Cortex of kidney (tissue), 1 donor: ENCODE measurements around the gene DNAJC5G.
"Not testable (repeated sequence)": the region's sequence is repeated elsewhere in the genome, so short reads cannot be mapped to it uniquely, and the experiment has no call there.

Source experiments
- DNase-seq: peaks from one replicate; lab custom pipeline; 2025; lab: John Stamatoyannopoulos, UW

The DNAJC5G gene

DNA sequence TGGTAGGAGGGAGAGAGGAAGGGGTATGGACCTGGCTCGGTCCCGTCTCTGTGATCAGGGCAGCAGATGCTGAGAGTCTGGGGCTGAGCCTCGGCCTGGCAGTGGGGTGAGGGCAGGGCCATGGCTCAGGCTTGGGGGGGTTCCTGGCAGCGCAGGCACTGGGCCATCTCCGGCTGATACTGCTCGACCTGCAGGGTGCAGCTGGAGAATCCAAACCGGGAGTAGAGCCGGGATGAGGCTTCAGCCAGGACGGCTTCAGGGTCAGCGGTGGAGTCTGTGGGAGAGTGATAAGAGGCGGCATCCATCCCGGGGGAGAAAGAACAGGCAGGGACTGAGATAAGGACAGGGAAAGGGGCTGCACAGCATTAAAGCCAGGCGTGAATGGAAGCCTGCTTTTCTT, 20.0 kb upstream of the DNAJC5G start:
- DNase-seq: no peak

DNA sequence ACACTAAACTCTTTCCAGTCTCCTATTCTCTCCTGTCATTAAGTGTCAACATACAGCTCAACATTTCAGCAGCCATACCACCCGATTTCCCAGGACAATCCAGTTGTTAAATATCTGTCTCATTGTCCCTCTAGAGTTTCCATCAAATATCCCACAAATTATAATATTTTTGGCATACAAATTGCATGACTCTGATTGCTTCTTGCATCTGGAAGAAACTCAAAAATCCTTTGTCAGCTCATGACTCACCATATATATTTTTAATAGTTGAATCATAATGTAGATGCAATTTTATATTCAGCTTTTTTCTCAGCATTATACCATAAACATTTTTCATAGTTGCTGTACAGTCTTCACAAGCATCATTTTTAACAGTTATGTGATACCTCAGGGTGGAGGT, 19.6 kb upstream of the DNAJC5G start:
- no peak for DNase-seq

DNA sequence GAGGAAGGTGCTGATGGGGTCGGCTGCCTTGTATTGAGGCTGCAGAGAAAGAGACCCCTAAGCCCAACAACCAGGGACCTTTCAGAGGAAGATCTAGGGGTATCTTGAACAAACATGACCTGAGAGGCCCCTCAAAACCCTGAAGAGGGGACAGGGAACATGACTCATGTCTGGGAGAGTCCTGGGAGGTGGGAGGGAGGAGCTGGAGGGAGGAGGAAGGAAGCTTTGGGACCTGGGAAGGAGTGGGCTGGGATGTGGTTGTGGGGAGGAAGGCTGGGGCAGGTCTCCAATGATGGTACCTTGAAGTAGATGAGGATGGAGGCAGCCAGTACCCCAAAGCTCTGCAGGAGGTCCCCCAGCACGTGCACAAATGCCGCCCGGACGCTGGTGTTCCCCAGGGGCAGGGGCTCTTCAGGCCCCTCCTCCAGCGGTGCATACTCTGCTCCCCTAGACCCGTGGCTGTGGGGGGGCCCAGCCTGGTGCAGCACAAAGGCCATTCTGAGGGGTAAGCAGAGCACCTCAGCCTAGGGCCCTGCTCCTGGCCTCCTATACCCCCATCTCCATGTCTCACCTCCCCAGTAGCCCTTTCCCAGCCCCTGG, 18.3 kb upstream of the DNAJC5G start:
- DNase-seq: no peak

DNA sequence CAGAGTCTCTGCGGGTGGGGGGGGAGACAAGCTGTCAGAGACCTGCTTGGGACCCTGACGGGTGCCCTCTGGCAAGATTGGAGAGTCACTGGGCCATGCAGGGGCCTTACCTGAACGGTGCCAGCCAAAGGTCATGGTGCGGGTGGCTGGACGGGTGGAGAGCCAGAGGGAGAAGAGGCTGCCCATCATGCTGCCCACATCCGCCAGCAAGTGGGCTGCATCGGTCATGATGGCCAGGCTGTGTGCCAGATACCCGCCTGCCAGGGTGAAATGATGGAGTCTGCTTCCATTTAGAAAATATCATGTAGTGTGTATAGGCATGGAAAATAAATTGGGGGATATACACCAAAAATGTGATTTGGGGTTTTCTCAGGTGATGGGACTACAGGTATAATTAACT, 17.2 kb upstream of the DNAJC5G start:
- no peak for DNase-seq

DNA sequence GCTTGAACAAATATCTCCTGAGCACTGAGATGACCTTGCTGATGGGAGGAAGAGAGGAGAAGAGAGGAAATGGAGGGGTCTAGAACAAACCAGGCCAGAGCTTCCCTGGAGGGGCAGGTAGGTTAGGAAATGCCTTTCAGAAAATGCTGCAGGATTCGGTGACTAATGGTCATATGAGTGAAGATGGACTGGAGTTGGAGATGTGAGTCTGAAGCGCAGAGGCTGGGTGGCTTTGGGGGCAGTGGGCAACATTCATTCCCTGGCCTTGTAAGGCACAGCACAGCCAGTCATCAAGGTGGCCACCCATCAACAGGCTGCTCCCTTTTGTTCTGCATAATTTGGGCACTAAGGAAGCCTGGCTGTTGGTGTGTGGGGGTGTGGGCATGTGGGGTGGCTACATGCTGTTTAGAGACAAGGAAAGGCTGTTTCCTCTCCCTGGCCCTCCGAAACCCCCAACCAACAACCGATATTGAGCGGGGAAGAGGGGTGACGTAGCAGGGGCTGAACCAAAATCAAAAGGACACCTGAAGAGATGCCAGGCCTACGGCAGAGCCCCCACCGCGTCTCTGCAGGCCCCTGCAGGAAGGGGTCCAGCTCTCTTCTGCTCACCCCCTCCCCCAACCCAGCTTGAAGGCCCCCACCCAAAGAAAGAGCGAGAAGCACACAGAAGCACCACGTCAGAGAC, 13.8 kb upstream of the DNAJC5G start:
- DNase-seq: no peak

DNA sequence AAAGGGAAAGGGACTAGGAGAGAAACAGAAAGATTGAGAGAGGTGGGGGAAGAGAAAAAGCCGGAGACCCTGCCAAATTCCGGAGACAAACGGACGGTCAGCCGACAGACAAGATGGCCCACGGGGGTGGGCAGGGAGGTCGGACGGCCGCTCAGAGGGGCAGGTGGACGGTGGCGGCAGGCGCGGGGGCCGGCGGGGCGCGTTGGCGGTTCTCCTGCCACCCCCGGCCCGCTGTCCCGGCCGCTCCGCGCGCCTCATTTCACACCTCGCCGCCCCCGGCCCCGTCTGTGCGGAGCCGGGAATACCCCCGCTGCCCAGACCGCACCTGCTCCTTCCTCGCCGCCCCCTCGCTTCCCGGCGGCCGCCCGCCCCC, 13.3 kb upstream of the DNAJC5G start:
- DNase-seq: no peak

DNA sequence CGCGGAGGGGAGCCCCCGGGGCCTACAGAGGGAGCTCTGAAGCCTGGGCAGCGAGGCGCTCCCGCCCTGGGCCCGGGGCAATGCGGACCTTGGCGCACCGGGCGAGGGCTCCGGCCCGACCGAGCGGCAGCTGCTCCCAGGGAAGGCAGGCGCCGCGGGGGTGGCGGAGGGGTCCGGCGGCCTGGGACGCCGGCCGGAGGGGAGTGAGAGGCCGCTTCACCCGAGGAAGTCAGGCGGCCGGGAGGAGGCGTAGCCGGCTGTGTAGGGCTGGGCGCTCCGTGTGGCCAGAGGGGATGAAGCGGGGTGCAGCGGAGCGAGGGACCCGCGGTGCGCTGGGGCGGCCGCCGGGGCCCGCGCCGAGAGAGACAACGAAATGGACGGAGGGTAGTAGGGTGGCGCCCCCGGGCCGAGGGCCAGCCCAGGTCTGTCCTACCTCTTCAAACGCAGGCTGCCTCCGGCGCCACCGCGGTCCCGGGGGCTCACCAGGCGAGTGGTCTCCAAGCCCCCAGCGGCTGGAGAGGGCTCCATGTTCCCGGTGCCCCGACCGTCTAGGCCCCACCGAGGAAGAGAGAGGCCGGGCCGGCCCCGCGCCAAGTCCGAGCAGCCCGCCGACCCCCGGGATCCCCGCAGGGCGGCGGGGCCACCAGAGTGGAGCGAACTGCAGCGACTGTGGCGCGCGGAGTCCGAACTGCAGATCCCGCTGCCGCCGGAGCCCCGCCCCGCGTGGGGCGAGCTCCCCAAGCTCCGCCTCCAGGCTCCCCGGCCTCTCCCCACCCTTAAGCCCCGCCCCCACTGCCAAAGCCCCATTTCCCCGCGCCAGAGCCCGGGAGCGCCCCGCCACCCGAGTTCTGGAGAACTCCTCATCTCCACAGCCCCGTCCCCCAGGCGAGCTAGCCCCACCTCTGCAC, 12.6 kb upstream of the DNAJC5G start, which contains the start of gene SLC30A3:
Gene SLC30A3 (minus strand): TSS at position 669 of the 908 bp plus-strand sequence. CDS start 141 bp downstream, at position 528.
- no peak for DNase-seq

DNA sequence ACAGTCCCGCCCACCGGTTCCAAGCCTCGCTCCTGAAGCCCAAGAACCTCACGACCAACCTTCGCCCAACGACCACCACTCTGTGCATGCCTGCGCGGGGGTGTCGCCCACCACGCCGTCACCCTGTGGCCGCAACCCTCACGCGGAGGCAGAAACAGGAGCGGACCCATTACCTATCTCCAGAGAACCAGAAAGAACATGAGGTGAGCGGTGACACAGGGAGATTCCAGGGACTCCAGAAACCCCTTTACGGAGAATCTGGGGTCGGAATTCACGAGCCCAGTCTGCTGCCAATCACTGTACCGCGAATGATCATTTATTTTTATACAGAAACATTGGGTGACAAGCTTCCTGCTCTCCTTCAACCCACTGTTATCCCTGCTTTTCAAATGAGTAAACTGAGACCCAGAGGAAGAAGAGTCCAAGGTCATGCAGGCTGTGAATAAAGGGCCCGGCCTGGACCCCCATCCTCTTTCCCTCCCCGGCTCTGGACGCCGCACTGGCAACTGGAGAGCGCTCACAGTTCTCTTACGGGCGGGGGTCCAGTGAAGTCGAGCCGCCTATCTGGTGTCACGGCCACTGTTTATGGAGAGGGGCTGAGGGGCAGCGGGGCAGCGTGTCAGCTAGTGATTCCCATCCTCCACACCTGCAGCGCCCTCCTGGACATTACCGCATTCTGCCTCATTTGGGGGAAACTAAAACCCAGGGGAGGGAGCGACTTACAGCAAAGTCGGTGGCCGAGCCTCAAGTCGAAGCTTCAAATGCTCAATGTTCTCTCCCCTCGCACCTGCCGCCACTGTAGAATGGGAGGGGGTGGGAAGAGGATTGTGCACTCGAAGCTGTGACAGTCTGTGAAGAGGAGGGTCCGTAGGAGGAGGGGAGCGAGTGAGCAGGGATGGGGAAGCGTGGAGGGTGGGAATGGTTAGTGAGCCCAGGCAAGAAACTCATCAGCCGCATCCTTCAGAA, 11.7 kb upstream of the DNAJC5G start:
- DNase-seq: no peak

DNA sequence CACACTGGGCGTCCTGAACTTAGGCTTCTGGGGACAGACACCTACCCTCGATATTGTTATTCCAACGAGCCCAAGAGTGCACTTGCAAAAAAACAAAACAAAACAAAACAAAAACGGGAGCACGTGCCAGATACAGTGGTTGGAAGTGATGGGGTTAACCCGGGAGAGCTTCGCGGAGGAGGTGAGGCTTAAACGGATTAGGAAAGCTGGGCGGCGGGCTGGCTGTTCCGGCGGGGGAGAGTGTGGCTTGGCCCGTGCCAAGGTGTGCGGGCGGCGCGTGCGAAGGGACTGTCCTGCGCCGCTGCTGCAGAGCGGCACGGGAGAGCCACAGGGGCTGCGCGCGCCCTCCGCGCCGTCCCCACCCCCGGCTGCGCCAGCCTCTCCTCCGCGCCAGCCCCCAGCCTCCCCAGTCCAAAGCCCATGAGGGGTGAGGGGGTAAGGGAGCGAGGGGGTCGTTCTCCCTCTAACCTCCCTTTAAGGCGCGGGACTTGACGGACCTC, 10.9 kb upstream of the DNAJC5G start:
- no peak for DNase-seq

DNA sequence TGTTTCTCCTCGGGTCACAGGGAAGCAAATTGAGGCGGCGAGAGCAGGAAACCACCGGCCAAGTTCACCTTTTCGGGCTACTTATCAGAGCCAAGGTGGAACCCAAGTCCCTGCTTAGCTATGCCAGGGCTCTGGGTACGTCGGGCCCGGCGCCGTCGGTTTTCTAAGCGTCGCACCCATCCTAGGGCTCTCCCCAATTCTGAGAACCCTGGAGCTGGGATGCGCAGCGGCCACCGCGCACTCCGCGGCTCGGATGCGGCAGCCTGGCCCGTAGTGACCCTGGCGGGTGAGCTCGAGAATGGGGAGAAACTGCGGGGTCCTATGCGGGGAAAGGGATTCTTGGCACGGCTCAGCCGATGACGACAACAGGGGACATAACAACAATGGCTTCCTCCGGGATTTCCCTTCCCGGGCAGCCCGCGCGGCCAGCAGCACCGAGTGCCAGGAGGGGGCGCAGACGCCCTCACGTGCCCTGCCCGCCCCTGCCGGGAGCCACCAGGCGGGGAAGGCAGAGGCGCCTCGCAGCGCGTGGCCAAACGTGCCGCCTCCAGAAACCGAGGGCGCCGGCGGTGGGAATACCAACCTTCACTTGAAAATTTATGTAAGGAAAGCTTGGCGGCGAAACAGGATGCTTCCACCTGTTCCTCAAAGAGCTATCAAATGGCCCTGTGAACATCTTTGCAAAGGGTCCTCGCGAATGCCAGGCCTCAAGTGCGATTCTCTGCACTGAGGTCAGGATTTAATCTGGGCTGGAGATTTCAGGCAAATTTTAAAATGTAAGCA, 10.3 kb upstream of the DNAJC5G start:
- DNase-seq: no peak

DNA sequence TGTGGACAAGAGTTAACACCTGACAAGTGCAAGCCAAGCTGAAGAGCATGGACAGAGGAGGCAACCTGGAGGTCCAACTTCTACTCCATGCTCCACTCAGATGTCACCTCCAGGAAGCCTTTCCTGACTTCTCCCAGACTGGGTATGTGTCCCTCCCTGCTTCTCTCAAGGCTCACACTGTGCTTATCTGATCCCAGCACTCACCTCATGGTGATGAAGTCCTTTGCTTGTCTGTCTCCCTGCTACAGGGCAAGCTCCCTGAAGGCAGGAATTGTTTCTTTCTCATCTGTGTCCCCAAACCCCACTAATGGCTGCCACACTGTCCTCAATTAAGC, 9.7 kb upstream of the DNAJC5G start:
- DNase-seq: no peak

DNA sequence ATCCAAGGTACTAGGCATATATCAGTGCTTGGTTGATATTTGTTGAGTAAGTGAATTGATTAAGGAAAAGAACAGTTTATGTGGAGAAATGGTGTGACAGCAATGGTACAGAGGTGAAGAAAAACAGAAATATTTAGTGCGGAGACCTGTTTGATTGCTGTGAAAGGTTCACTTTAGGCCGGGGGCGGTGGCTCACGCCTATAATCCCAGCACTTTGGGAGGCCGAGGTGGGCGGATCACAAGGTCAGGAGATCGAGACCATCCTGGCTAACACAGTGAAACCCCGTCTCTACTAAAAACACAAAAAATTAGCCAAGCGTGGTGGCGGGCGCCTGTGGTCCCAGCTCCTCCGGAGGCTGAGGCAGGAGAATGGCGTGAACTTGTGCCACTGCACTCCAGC, 6.9 kb upstream of the DNAJC5G start:
- DNase-seq: not testable (repeated sequence)

DNA sequence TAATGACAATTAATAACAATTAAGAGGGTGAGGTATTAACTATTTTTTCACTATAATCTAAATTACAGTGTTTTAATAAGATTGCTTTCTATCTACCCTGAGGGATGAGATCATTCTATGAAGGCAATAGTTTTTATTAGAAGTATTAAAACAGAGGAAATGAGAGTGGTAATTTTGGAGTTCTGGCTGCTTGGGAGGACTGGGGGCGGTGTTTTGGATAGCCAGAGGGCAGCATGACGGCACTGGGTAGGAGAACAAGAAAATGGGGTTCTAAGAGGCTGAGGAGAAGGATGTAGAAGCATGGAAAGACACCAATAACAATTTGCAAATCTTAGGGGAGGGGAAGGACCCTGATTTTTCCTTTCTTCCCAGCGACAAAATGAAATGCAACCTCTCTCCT, 5.1 kb upstream of the DNAJC5G start:
- no peak for DNase-seq

DNA sequence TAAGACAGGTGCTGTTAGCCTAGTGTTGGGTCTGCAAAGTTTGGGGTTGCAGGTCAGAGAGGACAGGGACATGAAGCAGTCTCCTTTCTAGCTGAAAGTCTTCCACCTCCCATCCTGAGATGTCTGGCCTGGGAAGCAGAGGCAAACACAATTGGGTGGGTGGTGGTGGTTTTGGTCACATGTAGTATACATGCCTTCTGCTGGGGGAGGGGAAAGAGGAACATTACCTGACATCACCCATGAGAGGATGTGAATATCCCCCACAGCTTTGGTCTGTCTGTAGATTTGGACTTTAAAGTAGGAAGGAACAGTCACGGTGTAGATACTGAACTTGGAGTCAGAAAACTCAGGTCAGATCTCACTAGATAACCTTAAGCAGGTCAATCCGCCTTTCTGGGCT, 4.6 kb upstream of the DNAJC5G start:
- no peak for DNase-seq

DNA sequence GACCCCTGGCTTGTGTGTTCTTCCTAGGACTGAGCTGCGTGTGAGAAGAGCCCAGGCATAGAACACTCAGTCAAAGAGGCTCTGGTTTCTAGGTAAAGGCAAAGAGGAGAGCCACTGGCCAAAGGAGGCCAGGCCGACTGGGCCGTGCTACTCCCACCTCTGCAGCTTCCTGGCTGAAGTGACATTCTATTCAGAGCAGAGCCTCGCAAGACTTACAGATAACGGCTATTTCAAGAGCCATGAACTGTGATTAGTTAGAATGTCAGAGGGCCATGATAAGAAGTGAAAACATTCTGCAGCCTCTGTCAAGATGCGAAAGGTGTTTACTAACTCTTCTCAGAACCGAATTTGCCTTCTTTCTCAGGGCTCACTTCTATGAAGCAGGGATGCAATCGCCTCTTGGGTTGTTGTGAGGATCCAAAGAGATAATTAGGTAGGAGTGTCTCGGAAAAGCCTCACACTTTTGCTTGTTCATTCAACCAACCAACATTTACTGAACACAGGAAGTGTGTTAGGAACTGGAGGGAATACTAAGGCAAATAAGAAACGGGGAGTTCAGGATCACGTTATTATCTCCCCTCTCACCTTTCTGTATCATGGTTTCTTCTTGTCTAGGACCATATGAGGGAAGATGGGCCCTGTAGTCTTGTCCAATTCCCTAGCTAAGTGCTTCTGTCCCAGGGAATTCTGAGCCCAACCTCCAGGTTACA, 3.4 kb upstream of the DNAJC5G start:
- no peak for DNase-seq

DNA sequence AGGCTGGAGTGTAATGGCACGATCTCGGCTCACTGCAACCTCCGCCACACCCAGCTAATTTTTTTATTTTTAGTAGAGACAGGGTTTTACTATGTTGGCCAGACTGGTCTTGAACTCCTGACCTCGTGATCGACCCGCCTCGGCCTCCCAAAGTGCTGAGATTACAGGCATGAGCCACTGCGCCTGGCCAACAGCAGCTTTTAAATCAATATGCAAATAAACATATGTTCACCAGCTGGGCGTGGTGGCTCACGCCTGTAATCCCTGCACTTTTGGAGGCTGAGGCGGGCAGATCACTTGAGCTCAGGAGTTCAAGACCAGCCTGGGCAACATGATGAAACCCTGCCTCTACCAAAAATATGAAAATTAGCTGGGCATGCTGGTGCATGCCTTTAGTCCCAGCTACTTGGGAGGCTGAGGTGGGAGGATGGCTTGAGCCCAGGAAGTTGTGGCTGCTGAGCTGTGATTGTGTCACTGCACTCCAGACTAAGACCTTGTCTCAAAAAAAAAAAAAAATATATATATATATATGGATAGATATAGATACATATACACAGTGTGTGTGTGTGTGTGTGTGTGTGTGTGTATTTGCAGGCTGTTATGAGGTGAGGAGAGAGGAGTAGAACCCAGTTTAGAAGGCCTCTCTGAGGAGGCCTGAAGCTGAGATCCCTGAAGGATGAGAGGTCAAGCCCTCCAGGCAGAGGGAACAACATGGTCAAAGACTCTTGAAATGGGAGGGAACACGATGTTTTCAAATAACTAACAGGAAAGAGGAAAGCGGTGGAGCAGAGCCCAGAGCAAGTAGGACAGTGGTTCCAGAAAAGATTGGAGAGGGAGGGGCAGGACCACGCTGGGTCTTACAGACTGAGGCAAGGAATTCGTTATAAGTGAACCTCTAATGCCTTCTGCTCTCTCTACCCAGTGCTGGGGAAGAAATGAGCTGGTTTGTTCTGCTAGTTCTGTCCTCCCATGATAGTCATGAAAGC, 2.4 kb upstream of the DNAJC5G start:
- not testable (repeated sequence) for DNase-seq

DNA sequence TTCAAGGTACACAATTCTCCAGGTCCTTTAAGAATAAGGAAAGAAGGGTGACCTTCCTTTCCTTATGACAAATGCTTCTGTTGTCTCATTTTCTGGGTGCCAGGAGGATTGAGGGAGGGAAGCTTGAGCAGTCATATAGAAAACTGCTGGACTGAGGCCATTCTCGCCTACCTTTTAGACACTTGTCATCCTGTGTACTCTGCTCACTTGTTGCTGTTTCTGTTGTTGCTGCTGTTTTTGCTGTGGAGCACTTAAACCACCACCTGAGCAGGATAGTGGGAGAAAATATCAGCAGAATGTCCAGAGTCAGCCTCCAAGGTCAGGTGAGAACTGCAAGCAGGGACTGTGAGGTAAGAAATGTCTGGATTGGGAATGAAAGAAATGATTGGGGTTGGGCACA, 2.8 kb downstream of the DNAJC5G start:
- DNase-seq: no peak

DNA sequence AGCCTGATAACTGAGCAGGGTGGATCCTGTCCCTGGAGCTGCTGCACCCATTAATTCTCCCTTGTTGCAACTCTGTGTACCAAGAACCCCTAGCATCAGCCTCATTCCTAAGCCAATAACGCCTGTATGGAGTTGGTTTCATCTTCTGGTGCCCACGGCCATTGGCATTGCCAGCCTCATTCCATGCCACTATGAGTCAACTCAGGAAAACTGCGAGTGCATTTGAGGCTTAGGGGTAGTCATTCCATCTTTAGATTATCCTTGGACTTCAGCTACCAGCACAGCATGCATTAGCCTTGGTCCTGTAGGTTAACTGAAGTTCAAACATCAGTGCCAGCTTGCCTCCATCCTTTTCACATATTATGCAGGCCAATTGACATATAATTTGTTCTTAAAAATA, 5.6 kb downstream of the DNAJC5G start:
- no peak for DNase-seq

DNA sequence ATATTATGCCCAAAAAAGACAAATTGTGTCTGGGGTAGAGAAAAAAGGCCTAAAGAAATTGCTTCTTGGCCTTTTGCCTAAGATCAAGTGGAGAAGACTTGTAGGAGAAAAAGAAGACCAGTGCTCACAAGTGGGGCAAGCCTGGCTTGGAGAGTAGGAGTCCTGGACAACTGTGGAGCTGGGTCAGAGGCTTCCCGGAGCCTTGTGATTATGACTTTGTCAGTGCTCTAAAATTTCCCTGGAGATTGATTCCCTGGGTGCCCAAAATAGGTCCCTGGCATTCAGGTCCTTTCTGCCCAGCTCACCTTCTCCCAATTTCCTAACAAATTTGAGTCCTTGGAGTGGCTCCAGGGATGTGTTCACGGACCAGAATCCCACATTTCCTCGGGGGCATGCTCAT, 6.2 kb downstream of the DNAJC5G start:
- DNase-seq: no peak
